ENCODE data around the gene TNFAIP8L2. TPM values are rescaled to one million over a fixed set of nuclear protein-coding genes. Genes with fewer than 3 reads are reported as not detected.

TNFAIP8L2 gene
- total RNA-seq, 1 donor from 2014 or later: not detected

DNA sequence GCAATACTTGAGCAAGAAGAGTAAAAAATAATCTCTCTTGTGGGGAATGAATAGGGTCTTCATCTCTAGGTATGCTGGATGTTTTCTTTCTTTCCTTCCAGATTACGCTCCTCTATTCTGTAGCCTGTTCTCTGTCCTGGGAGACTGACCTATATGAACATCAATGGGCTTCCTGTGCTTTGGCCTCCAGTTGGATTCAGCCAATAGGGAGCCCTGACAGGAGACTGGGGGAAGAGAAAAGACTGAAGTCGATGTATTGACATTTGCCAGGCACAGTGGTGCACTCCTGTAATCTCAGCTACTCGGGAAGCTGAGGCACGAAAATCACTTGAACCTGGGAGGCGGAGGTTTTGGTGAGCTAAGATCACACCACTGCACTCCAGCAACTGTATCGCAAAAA is 27.6 kb upstream of the TNFAIP8L2 start:
- no peak for DNase-seq
- H3K27ac Mint-ChIP-seq (ENCODE audit: unreplicated experiment): no peak overlapping the region

GRCh38 chr1:151130987-151131586 is 25.4 kb upstream of the TNFAIP8L2 start:
- peaks cover 11% of the 10 kb centered on the region for H3K4me1 Mint-ChIP-seq (ENCODE audit: low read depth, unreplicated experiment)
- DNase-seq: peak; percentile 72
- H3K36me3 Mint-ChIP-seq (ENCODE audit: unreplicated experiment): peaks cover 7% of the 10 kb centered on the region
- peak overlapping the region; percentile 73 for H3K4me3 Mint-ChIP-seq (ENCODE audit: unreplicated experiment)
- H3K27me3 Mint-ChIP-seq (ENCODE audit: unreplicated experiment): peaks cover 19% of the 10 kb centered on the region
- no peak for TF ChIP-seq CTCF (IDR thresholded peaks at IDR 0.05; ENCODE audit: partially characterized antibody, unreplicated experiment)
- no peak overlapping the region for H3K27ac Mint-ChIP-seq (ENCODE audit: unreplicated experiment)
- H3K9me3 Mint-ChIP-seq (ENCODE audit: unreplicated experiment): peaks cover 13% of the 10 kb centered on the region

More for the DNA sequence above, 27.6 kb upstream of the TNFAIP8L2 start:
- H3K4me1 Mint-ChIP-seq (ENCODE audit: low read depth, unreplicated experiment): peaks cover 17% of the 10 kb centered on the region
- no peak for TF ChIP-seq CTCF (IDR thresholded peaks at IDR 0.05; ENCODE audit: partially characterized antibody, unreplicated experiment)
- H3K4me3 Mint-ChIP-seq (ENCODE audit: unreplicated experiment): peak overlapping the region; percentile 23
- peaks cover 11% of the 10 kb centered on the region for H3K9me3 Mint-ChIP-seq (ENCODE audit: unreplicated experiment)
- no peaks in the 10 kb centered on the region for H3K36me3 Mint-ChIP-seq (ENCODE audit: unreplicated experiment)
- peaks cover 11% of the 10 kb centered on the region for H3K27me3 Mint-ChIP-seq (ENCODE audit: unreplicated experiment)

DNA sequence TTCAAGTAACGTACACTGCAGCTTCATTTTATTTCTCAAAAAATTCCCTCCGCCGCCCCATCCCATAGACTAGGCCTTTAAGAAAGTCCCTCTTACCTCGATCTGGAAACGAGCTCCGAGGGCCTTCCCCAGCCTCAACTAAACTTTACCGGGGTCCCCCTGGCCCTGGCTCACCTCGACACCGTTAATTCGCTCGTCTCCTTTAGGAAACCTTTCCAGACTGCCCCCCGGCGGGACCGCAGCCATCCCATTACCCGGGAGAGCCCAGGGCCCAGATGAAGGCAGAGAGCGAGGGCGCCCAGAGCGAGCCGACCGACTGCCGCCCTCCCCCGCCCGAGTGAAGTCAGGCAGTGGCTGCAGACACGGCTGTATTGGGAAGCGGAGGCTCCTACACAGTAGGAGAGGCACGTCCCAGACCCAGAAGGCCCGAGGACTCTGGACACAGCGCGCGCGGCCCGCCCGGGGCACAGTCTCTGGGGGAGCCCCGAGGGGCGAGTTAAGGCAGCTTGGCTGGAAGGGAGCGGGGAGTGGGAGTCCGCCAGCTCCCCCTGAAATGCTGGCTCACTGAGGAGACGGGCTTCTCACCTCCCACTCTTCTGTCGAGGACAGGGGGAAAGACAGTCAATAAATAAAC is 24.6 kb upstream of the TNFAIP8L2 start:
- H3K9me3 Mint-ChIP-seq (ENCODE audit: unreplicated experiment): peaks cover 13% of the 10 kb centered on the region
- peak; percentile 60 for DNase-seq
- no peak overlapping the region for H3K27ac Mint-ChIP-seq (ENCODE audit: unreplicated experiment)
- peaks cover 20% of the 10 kb centered on the region for H3K27me3 Mint-ChIP-seq (ENCODE audit: unreplicated experiment)
- peak overlapping the region; percentile 73 for H3K4me3 Mint-ChIP-seq (ENCODE audit: unreplicated experiment)
- peaks cover 12% of the 10 kb centered on the region for H3K36me3 Mint-ChIP-seq (ENCODE audit: unreplicated experiment)
- H3K4me1 Mint-ChIP-seq (ENCODE audit: low read depth, unreplicated experiment): peaks cover 11% of the 10 kb centered on the region
- no peak for TF ChIP-seq CTCF (IDR thresholded peaks at IDR 0.05; ENCODE audit: partially characterized antibody, unreplicated experiment)

GRCh38 chr1:151132335-151133017 is 24.0 kb upstream of the TNFAIP8L2 start:
- Mint-ChIP-seq H3K4me1 (ENCODE audit: low read depth, unreplicated experiment) (peaks cover 11% of the 10 kb centered on the region), H3K27me3 (ENCODE audit: unreplicated experiment) (peaks cover 24% of the 10 kb centered on the region), H3K4me3 (ENCODE audit: unreplicated experiment) (peak overlapping the region; percentile 73), H3K36me3 (ENCODE audit: unreplicated experiment) (peaks cover 13% of the 10 kb centered on the region), H3K27ac (ENCODE audit: unreplicated experiment) (no peak overlapping the region), H3K9me3 (ENCODE audit: unreplicated experiment) (peaks cover 13% of the 10 kb centered on the region)
- no peak for DNase-seq
- TF ChIP-seq CTCF (IDR thresholded peaks at IDR 0.05; ENCODE audit: partially characterized antibody, unreplicated experiment): no peak
